Activated naive CD4-positive, alpha-beta T cell treated with anti-CD3 and anti-CD28 coated beads, Interleukin-2, amount 50 U/mL, for 72 hours (primary cell): ENCODE results near the gene EGFL7. TPM values are rescaled to one million over a fixed set of nuclear protein-coding genes. Genes with fewer than 3 reads are reported as not detected.
A peak's percentile ranks its signal among the peaks of the same experiment; 100 is the strongest.

Experiments used
- ATAC-seq, 2 donors: fragments of 150-1000 bp; cut with Tn5 transposase; 2 replicates each; pipeline ENCODE4 v1.10.0; 2021; ENCODE audit warnings: mild to moderate bottlenecking in 2 of 2, moderate library complexity in 2 of 2
- DNase-seq, 2 donors: peaks; one replicate each; pipeline ENCODE4 v3.0.0; 2021 to 2022; ENCODE audit warnings: low spot score in 2 of 2
- H3K27ac Mint-ChIP-seq, 2 donors: one replicate each; pipeline ENCODE4 v1.8.0; 2022; ENCODE audit warnings: mild to moderate bottlenecking in 2 of 2, mixed read lengths in 2 of 2
- H3K36me3 Mint-ChIP-seq, 2 donors: one replicate each; pipeline ENCODE4 v1.8.0; 2022; ENCODE audit warnings: mixed read lengths in 2 of 2
- H3K9me3 Mint-ChIP-seq, 2 donors: one replicate each; pipeline ENCODE4 v1.8.0; 2022; ENCODE audit warnings: mixed read lengths in 2 of 2
- total RNA-seq, 2 donors: library from RNA; stranded (reverse); gene quantifications; one replicate each; pipeline ENCODE4 v1.2.3, GENCODE V29; 2022

Gene EGFL7
- total RNA-seq, 2 donors from 2014 or later, result 0.61 to 1.6 TPM

DNA sequence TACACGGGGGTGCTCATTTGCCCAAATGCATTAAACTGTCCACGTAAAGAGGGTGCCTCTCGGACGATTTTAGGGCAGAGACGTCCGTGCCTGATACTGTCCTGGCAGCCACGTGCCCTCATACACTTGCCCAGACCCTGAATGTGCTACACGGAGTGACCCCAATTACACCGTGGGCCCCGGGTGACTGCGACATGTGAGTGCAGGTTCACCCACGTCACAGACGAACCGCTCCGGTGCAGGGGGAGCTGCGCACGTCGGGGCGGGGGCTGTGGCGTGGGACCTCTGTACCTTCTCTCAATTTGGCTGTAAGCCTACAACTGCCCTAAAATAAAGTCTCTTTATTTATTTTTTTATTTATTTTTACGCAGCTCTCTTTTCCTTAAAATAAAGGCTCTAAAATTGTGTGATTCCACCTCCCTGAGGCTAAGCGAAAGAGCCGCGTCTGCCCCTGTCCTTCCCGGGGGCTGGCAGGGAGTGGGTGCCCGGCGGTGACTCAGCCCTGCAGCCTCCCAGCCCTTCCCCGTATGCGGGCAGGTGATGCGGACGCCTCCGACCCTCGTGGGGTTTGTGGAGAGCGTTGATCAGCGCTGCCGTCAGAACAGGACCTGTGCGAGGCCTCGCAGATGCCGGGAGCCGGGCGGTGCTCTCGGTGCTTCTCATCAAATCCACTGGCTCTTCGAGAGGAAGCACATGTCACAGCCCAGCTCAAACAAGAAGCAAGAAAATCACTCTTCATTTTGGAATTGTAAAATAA, 9.2 kb upstream of the EGFL7 start:
- DNase-seq (no peak), ATAC-seq (no peak)
- H3K27ac Mint-ChIP-seq, result no peak overlapping the region
- H3K36me3 Mint-ChIP-seq, result peaks cover 0 to 5% of the 10 kb centered on the region in 2 donors
- no peaks in the 10 kb centered on the region for H3K9me3 Mint-ChIP-seq

DNA sequence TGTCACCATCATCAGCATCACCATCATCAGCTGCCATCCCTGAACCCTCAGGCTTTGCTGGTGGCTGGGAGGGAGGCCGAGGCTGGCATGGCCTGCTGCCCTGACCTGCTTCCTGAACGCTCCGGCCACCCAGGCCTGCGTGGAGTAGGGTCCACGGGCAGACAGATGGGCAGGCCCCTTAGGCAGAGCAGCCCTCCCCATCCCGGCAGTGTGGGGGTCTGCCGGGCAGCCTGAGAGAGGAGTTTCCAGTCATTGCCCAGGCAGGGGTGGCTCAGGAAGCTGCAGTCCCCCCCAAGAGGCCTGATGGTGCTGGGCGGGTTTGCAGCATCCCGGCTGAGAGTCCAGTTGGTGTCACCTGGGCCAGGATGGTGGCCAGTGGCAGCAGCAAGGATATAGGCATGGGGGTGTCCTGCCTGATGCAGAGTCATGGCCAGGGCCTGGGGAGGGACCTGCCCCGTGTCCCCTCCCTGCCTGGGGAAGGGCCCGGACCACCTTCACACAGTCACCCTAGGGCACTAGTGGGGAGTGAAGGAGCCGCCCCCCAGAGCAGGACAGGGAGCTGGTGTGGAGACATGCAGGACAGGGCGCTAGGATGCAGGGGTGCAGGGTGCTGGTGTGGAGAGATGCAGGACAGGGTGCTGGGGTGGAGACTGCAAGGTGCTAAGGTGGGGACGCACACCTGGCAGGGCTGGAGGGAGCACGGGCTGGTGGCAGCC, 7.7 kb upstream of the EGFL7 start:
- Mint-ChIP-seq H3K9me3 (no peaks in the 10 kb centered on the region), H3K27ac (no peak overlapping the region), H3K36me3 (peaks cover 0 to 5% of the 10 kb centered on the region in 2 donors)
- ATAC-seq (no peak), DNase-seq (no peak)

DNA sequence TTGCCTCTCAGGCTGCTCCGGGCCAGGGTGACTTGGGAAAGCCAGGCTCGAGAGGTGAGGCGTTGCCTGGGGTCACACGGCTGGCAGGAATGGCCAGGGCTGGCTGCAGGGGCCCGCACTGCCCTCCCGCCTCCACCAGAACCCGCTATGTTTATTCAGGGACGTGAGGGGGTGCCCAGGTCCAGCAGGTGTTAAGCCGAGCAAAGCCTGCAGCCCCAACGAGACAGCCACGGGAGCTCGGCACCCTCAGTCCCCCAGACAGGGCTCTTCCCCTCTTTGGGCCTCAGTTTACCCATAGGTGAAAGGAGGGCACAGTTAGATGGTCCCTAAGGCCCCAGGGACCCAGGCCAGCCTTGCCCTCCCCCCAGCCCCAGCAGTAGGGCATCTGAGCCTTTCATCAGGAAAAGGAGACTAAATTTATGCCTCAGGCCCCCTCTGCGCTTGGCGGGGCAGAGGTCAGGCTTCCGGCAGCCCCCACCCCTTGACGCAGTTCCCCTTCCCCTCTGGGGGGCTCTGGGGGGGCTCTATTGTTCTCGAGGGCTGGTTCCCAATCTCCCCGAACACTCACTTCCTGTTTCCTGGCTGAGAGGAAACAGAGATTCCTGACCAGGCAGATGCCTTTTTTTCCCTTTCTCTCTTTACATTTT, 7.1 kb upstream of the EGFL7 start:
- Mint-ChIP-seq H3K9me3 (no peaks in the 10 kb centered on the region), H3K36me3 (peaks cover 0 to 5% of the 10 kb centered on the region in 2 donors), H3K27ac (no peak overlapping the region)
- no peak for ATAC-seq
- DNase-seq, result no peak

DNA sequence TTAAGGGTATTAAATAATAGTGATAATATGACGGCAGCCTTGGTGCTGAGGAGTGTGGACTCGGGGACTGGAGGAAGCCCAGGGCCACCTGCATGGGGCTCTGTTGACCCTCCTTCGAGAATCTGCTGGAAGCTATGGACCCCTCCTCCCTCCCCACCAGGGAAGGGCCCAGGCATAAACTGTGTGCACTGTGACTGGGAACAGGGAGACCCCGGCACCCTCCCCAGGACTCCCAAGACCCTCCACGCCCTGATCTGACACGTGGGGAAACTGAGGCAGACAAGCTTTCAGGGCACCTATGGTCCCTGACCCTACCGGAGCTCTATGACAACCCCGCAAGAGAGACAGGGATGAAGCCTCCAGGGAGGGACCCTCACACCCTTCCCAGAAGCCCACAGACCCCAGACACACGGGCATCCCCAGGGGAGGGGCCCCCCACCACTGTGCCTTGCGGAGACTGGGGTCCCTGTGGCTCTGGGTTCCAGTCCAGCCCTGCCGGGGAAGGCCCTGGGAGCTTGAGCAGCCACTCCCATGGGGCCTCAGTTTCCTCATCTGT, 6.5 kb upstream of the EGFL7 start:
- H3K9me3 Mint-ChIP-seq, result no peaks in the 10 kb centered on the region
- H3K36me3 Mint-ChIP-seq, result peaks cover 0 to 5% of the 10 kb centered on the region in 2 donors
- H3K27ac Mint-ChIP-seq, result no peak overlapping the region
- no peak for ATAC-seq
- DNase-seq, result no peak

DNA sequence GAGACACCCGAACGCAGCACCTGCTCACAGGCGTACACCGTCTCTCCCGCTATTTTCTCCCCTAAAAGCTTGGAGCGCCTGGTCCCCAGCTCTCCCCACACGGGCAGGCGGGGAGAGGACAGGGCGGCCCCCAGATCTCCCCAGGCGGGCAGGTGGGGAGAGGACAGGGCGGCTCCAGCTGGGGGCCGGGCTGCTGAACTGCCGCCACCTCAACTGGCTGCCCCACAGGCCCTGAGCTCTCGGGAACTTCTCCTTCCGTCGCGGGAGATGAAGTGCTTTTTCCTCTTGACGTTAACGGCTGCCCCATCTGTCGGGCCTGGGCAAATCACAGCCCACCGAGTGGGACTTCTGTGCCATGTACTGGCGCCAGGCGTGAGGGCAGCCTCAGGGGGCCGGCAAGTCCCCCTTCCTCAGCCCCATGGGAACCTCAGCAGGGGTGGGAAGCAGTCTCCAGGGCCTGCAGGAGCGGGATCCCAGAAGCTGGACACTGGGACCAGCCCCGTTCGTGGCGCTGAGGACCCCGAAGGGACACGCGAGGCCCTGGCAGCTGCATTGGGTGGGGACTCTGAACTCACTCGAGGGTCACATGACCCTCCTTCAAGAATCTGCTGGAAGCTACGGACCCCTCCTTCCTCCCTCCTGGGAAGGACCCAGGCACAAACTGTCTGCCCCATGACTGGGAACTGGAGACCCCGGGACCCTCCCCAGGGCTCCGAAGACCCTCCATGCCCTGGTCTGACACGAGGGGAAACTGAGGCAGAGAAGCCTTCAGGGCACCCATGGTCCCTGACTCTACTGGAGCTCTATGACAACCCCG, 5.7 kb upstream of the EGFL7 start:
- ATAC-seq, result no peak
- H3K9me3 Mint-ChIP-seq, result no peaks in the 10 kb centered on the region
- DNase-seq, result no peak
- H3K27ac Mint-ChIP-seq, result no peak overlapping the region
- H3K36me3 Mint-ChIP-seq, result peaks cover 0 to 5% of the 10 kb centered on the region in 2 donors

DNA sequence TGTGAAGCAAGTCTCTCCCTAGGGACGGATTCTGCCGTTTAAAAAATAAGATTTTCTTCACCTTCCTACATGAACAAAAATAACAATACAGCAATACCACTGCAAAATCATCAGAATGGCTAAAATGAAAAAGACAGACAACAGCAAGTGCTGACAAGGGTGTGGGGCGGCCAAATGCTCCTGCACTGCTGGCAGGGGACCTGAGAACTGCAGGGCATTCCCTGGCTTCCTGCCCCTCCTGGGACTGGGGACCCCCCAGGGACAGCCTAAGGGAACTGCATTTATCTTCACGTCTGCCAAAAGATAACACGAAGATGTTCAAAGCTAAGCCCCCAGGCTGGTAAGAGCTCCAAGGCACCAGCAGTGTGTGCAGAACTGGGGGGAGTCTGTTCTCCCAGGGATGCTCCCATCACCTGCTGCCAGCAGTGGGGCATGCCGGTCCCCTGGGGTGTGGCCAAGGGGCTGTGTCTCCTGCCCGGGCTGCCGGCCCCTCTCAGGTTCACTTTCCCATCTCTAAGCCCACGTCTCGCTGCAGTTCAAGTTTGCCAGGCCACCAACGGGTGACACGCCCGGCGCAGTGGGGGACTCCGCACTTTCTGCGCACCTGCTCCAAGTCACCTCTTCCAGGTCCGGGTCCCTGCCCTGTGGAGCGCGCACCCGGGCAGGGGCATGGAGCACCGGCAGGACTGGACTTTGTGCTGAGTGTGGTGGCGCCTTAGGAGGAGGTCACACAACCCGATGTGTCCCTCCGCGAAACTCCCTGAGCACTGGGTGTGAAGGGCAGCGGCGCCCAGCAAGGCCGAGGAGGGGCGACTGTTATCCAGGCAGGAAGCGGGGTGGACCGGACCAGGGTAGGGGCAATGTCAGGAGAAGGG, 4.5 kb upstream of the EGFL7 start:
- Mint-ChIP-seq H3K9me3 (no peaks in the 10 kb centered on the region), H3K36me3 (peaks cover 0 to 5% of the 10 kb centered on the region in 2 donors), H3K27ac (no peak overlapping the region)
- ATAC-seq (peak in 1 of 2 donors; percentile 7), DNase-seq (no peak)

DNA sequence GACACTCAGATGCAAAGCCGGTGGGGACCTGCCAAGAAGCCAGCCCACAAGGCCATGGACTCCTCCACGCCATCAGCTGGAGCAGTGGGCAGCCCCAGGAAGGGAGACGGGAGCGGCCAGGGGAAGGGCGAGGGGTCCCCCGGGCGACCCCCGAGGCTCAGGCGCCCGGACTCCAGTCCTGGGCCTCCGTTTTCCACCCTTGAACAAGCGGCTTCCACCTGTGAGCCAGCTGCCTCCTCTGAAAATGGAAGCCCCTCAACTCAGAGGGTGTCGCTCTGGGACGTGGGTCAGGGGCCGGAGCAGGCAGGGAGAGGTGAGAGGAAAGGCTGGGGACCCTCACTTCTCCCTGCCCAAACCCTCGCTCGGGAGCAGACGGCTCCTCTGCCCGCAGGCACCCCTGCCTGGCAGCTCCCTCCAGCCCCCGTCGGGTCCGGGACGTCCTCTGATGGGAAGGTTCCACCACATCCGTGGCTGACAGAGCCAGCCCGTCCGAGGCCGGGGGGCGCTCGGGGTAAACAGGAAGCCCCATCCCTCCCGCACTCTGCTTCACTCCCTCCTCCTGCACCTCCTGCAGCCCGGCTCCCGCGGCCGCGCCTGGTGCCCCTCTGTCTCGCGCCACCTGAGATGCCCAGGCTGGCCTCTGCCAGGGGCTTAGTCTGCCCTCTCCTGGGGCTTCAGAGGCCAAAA, 3.7 kb upstream of the EGFL7 start:
- Mint-ChIP-seq H3K36me3 (peaks cover 0 to 5% of the 10 kb centered on the region in 2 donors), H3K9me3 (no peaks in the 10 kb centered on the region), H3K27ac (no peak overlapping the region)
- no peak for DNase-seq
- peak in 1 of 2 donors; percentile 9 for ATAC-seq

DNA sequence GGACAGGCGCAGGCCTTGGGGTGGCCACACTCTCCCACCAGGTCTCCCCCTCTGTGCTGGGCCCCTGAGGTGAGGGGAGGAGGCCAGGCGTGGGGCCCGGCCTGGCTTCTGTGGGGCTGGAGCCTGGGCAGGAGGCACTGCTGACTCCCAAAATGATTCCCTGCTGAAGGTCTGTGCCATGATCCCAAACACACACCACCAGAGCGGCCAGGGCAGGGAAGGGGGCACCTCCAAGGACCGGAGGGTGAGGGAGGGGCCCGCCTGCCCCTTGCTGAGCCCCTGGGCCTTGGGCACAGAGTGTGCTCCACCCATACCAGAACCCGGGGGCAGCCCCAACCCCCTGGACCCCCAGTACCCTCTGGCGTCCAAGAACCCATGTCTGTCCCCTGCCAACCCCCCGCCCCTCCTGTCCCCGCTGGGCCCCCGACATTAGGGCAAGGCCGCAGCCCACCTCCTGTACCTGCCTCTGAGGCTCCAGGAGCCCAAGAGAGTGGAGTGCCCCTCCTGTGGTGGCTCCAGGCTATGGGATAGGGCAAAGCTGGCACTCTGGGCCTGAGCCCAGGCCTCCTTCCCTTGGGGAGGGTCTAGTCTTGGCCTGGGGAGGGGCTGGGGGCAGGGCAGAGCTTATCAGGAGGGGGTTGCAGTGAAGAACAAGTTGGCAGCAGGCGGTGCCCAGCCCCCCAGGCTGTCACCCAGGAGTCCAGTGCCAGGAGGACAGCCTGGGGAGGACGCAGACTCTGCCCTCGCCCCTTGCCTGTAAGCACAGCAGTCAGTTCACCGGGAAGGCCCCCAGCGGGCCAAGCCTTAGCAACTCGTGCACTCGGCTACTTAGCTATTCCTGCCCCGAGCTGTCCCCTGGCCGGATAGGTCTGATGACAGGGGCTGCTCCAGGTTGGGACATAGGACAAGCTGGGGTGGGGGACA, 2.6 kb upstream of the EGFL7 start:
- ATAC-seq (no peak), DNase-seq (no peak)
- peaks cover 0 to 5% of the 10 kb centered on the region in 2 donors for H3K36me3 Mint-ChIP-seq
- no peaks in the 10 kb centered on the region for H3K9me3 Mint-ChIP-seq
- H3K27ac Mint-ChIP-seq, result no peak overlapping the region

DNA sequence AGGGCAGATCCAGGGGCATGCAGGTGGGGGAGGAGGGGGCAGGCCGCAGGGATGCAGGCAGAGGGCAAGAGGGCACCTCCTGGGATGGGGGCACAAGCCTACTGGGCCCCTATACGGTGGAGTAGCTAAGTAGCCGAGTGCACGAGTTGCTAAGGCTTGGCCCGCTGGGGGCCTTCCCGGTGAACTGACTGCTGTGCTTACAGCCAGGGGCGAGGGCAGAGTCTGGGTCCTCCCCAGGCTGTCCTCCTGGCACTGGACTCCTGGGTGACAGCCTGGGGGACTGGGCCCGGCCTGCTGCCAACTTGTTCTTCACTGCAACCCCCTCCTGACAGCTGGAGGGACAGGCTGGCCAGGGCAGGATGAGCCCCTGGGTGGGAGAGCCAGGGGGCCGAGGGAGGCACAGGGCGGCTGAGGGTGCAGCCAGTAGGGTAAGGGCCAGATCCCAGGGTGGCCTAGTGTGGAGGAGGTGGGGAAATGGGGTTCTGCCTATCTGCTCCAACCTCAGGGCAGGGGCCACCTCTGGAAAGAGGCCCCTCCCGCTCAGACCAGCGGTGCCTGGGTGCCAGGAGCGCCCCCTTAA, 1.7 kb upstream of the EGFL7 start:
- ATAC-seq (no peak), DNase-seq (no peak)
- peaks cover 0 to 5% of the 10 kb centered on the region in 2 donors for H3K36me3 Mint-ChIP-seq
- no peaks in the 10 kb centered on the region for H3K9me3 Mint-ChIP-seq
- no peak overlapping the region for H3K27ac Mint-ChIP-seq

DNA sequence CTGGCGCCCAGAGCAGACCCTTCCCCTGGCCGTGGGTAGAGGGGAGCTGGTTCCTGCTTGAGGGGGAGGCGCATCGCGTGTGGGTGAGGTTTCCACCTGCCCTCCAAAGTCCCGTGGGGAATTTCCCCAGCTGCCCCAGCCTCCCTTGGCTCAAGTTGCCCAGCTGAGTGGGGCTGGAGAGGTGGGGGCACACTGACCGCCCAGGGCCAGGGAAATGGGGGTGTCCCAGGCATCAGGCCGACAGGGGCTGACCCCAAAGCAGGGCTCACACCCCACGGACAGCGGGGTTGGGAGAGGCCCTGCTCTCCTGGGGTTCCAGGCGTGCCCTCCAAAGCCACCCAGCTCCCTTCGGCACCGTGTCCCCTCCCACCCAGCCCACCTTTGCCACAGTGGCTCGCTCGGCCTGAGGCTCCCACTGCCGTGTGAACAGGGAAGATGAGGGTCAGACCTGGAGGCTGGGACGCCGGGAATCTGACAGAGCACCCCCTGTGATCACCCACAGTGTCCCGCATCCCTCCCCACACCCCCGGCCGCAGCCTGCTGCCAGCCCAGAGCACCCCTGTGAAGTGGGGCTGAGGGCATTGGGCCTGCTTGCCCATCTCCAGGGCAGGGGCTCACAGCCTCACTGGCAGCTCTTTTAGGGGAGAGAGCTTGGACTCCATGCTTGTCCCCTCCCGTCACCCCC, 933 bp upstream of the EGFL7 start:
- ATAC-seq (no peak), DNase-seq (no peak)
- Mint-ChIP-seq H3K36me3 (peaks cover 0 to 5% of the 10 kb centered on the region in 2 donors), H3K27ac (no peak overlapping the region), H3K9me3 (no peaks in the 10 kb centered on the region)

DNA sequence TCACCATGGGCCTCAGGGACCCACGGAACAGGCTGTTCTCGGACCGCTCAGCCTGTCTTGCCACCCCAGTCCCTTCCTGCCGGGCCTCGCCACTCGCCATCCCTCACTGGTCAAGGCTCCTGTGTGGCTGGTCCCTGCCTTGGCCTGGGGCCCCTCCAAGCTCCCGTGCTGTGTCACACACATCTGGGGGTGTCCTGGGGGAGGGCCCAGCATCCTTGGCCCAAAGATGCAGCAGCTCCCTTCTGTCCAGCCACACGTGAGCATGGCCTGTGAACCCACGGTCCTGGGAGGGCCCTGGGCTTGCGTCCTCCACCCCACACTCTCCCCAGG, 425 bp upstream of the EGFL7 start:
- H3K27ac Mint-ChIP-seq, result no peak overlapping the region
- DNase-seq (no peak), ATAC-seq (no peak)
- H3K36me3 Mint-ChIP-seq, result peaks cover 0 to 5% of the 10 kb centered on the region in 2 donors
- H3K9me3 Mint-ChIP-seq, result no peaks in the 10 kb centered on the region

DNA sequence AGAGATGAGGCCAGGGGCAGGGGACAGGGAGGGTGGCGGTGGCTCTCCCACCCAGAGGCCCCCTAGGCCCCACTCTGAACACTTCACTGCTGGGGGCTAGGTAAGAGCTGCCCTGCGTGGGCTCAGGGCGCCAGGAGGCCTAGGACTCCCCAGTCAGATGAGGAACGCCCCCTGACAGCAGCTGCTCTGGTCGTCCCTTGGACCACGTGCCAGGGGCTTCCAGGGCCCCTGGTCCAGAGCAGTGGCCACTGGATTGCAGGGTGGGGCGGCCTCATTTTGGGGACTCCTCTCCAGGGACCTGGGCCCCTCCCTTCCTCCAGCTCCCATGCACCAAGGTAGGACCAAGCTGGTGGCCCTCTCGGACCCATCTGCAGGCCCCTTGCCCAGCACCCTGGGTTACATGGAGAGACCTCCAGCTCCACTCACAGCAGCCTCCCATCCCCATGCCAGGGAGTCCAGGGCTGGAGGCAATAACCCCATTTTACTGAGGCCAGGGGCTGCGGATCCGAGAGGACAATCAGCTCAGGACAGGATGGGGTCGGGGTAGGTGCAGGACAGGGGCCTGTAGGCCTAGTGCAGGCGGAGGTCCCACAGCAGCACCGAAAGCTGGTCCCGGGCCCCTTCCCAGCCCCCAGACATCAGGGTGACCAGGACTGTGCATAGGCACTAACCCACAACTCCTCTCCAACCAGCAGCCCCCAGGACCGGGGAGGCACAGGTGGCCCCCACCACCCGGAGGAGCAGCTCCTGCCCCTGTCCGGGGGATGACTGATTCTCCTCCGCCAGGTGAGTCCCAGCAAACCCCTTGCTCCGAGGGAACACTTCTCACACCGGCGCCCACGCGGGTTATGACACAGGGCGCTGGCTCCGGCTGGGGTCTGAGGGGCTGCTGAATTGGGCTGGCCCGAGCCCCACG, 1.5 kb downstream of the EGFL7 start:
- DNase-seq, result no peak
- ATAC-seq, result no peak
- H3K36me3 Mint-ChIP-seq, result no peaks in the 10 kb centered on the region
- no peaks in the 10 kb centered on the region for H3K9me3 Mint-ChIP-seq
- no peak overlapping the region for H3K27ac Mint-ChIP-seq
